HEK293 (cell line): ENCODE results near the gene FARSA.

Experiments
- CTCF ChIA-PET: fragments of 350-600 bp; formaldehyde crosslinking; extraction: SDS; loops from one replicate; lab custom pipeline; 2021; ENCODE audit warnings: antibody characterized with exemption; lab: Yijun Ruan, JAX
- POLR2A ChIA-PET: fragments of 300-600 bp; formaldehyde crosslinking; extraction: SDS; loops from one replicate; lab custom pipeline; 2020; ENCODE audit warnings: antibody characterized with exemption, inconsistent platforms; lab: Yijun Ruan, JAX
- H3K27ac ChIP-seq: fragments of 200-500 bp; sonication (Bioruptor generic); 2 replicates; pipeline ENCODE4 v1.5.1; 2014; ENCODE audit warnings: low read depth, low read length, control low read depth, inconsistent platforms; ENCODE audit errors: extremely low read depth
- H3K36me3 ChIP-seq, 2 experiments: fragments of 200-500 bp in 1 of 2; sonication (Bioruptor generic) in 1 of 2; 1 replicate in 1 of 2; 2 replicates in 1 of 2; pipeline ENCODE4 v1.5.1; 2014 to 2017; ENCODE audit warnings: inconsistent platforms in 2 of 2, low read length in 2 of 2; ENCODE audit not compliant: control insufficient read depth in 2 of 2, insufficient read depth in 1 of 2
- H3K4me1 ChIP-seq: fragments of 200-500 bp; sonication (Bioruptor generic); 2 replicates; pipeline ENCODE4 v1.5.1; 2014; ENCODE audit warnings: mild to moderate bottlenecking, low read length, inconsistent platforms; ENCODE audit not compliant: control insufficient read depth, insufficient read depth
- H3K4me3 ChIP-seq: 2 replicates; pipeline ENCODE4 v1.5.1; 2011; ENCODE audit warnings: low read depth, mild to moderate bottlenecking, control low read depth, low read length, moderate library complexity
- H3K9me3 ChIP-seq: fragments of 200-500 bp; sonication (Bioruptor generic); 2 replicates; pipeline ENCODE4 v1.5.1; 2014; ENCODE audit warnings: low read depth, low read length, inconsistent platforms; ENCODE audit not compliant: control insufficient read depth, insufficient read depth
- GLI2 ChIP-seq: fragments of 450-650 bp; formaldehyde crosslinking; IDR thresholded peaks from 2 replicates; pipeline ENCODE4; 2017; ENCODE audit warnings: missing biosample characterization, missing genetic modification characterization, low read depth, borderline replicate concordance
- INSM2 ChIP-seq: fragments of 450-650 bp; formaldehyde crosslinking; IDR thresholded peaks from 2 replicates; pipeline ENCODE4 v1.5.1; 2016; ENCODE audit warnings: missing biosample characterization, missing genetic modification characterization
- KLF1 ChIP-seq: fragments of 450-650 bp; formaldehyde crosslinking; IDR thresholded peaks from 2 replicates; pipeline ENCODE4 v1.5.1; 2016; ENCODE audit warnings: missing biosample characterization, missing genetic modification characterization
- MEIS1 ChIP-seq: sonication (generic); formaldehyde crosslinking; IDR thresholded peaks from 2 replicates; pipeline ENCODE4 v1.8.1; 2022; ENCODE audit warnings: missing genetic modification reagents, mild to moderate bottlenecking, borderline replicate concordance
- PRDM2 ChIP-seq: fragments of 450-650 bp; formaldehyde crosslinking; IDR thresholded peaks from 2 replicates; pipeline ENCODE4 v1.5.1; 2016; ENCODE audit warnings: missing biosample characterization, missing genetic modification characterization, borderline replicate concordance
- WT1 ChIP-seq: fragments of 450-650 bp; formaldehyde crosslinking; IDR thresholded peaks from 2 replicates; pipeline ENCODE4 v1.5.1; 2016; ENCODE audit warnings: missing biosample characterization, missing genetic modification characterization
- ZBTB7A ChIP-seq: fragments of 450-650 bp; formaldehyde crosslinking; IDR thresholded peaks from 2 replicates; pipeline ENCODE4 v1.5.1; 2016; ENCODE audit warnings: low read depth, missing biosample characterization, missing genetic modification characterization
- ZFHX2 ChIP-seq: fragments of 450-650 bp; formaldehyde crosslinking; conservative IDR thresholded peaks from 2 replicates; pipeline ENCODE4 v1.5.1; 2016; ENCODE audit warnings: missing biosample characterization, missing genetic modification characterization
- ZNF248 ChIP-seq: fragments of 450-650 bp; formaldehyde crosslinking; IDR thresholded peaks from 2 replicates; pipeline ENCODE4 v1.5.1; 2017; ENCODE audit warnings: missing biosample characterization, missing genetic modification characterization
- ZNF292 ChIP-seq: fragments of 450-650 bp; formaldehyde crosslinking; IDR thresholded peaks from 2 replicates; pipeline ENCODE4 v1.5.1; 2016; ENCODE audit warnings: low read depth, missing biosample characterization, missing genetic modification characterization, borderline replicate concordance
- ZNF335 ChIP-seq: fragments of 450-650 bp; formaldehyde crosslinking; conservative IDR thresholded peaks from 2 replicates; pipeline ENCODE4 v1.5.1; 2016; ENCODE audit warnings: missing biosample characterization, missing genetic modification characterization
- ZNF426 ChIP-seq: fragments of 450-650 bp; formaldehyde crosslinking; IDR thresholded peaks from 2 replicates; pipeline ENCODE4 v1.5.1; 2017; ENCODE audit warnings: missing biosample characterization, missing genetic modification characterization, mild to moderate bottlenecking, inconsistent platforms, moderate library complexity
- ZNF449 ChIP-seq: fragments of 450-650 bp; formaldehyde crosslinking; IDR thresholded peaks from 2 replicates; pipeline ENCODE4 v1.5.1; 2017; ENCODE audit warnings: missing biosample characterization, mild to moderate bottlenecking, missing genetic modification characterization, moderate library complexity
- ZNF664 ChIP-seq: fragments of 450-650 bp; formaldehyde crosslinking; IDR thresholded peaks from 2 replicates; pipeline ENCODE4 v1.5.1; 2016; ENCODE audit warnings: missing biosample characterization, missing genetic modification characterization
- ZNF791 ChIP-seq: fragments of 450-650 bp; formaldehyde crosslinking; IDR thresholded peaks from 2 replicates; pipeline ENCODE4 v1.5.1; 2016; ENCODE audit warnings: missing biosample characterization, missing genetic modification characterization
- TF ChIP-seq, protein P1 (sequence below): fragments of 450-650 bp; formaldehyde crosslinking; IDR thresholded peaks from 2 replicates; pipeline ENCODE4 v1.5.1; 2016; ENCODE audit warnings: missing biosample characterization, missing genetic modification characterization, low read depth
- TF ChIP-seq, protein P2 (sequence below): fragments of 450-650 bp; formaldehyde crosslinking; IDR thresholded peaks from 2 replicates; pipeline ENCODE4 v1.5.1; 2016; ENCODE audit warnings: missing biosample characterization, missing genetic modification characterization
- TF ChIP-seq, protein P3 (sequence below): fragments of 450-650 bp; formaldehyde crosslinking; IDR thresholded peaks from 2 replicates; pipeline ENCODE4 v1.5.1; 2016; ENCODE audit warnings: missing biosample characterization, missing genetic modification characterization

Gene FARSA

GRCh38 chr19:12974301-12975220 is 41.0 kb upstream of the FARSA start (continued):
- TF ChIP-seq INSM2 (tag by site-specific recombination) (no peak), ZNF426 (tag by site-specific recombination) (no peak), ZNF791 (tag by site-specific recombination) (no peak), WT1 (tag by site-specific recombination) (no peak), ZNF664 (no peak), KLF1 (peak; percentile 67), ZNF335 (tag by site-specific recombination) (peak; percentile 96), ZNF248 (tag by site-specific recombination) (no peak), MEIS1 (CRISPR knock-in tag) (no peak), ZNF292 (no peak), PRDM2 (tag by site-specific recombination) (no peak), ZFHX2 (tag by site-specific recombination) (0 out of 2 replicates have a peak, but pooled peaks have one; percentile 17), GLI2 (tag by site-specific recombination) (no peak)
- TF ChIP-seq, protein P1, sequence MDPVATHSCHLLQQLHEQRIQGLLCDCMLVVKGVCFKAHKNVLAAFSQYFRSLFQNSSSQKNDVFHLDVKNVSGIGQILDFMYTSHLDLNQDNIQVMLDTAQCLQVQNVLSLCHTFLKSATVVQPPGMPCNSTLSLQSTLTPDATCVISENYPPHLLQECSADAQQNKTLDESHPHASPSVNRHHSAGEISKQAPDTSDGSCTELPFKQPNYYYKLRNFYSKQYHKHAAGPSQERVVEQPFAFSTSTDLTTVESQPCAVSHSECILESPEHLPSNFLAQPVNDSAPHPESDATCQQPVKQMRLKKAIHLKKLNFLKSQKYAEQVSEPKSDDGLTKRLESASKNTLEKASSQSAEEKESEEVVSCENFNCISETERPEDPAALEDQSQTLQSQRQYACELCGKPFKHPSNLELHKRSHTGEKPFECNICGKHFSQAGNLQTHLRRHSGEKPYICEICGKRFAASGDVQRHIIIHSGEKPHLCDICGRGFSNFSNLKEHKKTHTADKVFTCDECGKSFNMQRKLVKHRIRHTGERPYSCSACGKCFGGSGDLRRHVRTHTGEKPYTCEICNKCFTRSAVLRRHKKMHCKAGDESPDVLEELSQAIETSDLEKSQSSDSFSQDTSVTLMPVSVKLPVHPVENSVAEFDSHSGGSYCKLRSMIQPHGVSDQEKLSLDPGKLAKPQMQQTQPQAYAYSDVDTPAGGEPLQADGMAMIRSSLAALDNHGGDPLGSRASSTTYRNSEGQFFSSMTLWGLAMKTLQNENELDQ, result no peak

GRCh38 chr19:12973236-12973635 is 39.7 kb upstream of the FARSA start:
- POLR2A ChIA-PET, result no interaction called here
- Histone ChIP-seq H3K27ac (no peak overlapping the region), H3K36me3 (no peaks in the 10 kb centered on the region), H3K4me1 (no peaks in the 10 kb centered on the region), H3K9me3 (no peaks in the 10 kb centered on the region), H3K4me3 (no peak overlapping the region)
- CTCF ChIA-PET, result interaction anchor here (0.5 to 1.0 kb wide), 4 partner anchors 8 to 305 kb away, joined by 3 to 5 read pairs (median 4); no protein-coding TSS in a partner anchor
- TF ChIP-seq ZBTB7A (tag by site-specific recombination), result no peak
- no peak for TF ChIP-seq ZNF449 (tag by site-specific recombination)
- TF ChIP-seq, protein P2, sequence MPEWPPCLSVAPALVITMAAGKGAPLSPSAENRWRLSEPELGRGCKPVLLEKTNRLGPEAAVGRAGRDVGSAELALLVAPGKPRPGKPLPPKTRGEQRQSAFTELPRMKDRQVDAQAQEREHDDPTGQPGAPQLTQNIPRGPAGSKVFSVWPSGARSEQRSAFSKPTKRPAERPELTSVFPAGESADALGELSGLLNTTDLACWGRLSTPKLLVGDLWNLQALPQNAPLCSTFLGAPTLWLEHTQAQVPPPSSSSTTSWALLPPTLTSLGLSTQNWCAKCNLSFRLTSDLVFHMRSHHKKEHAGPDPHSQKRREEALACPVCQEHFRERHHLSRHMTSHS (tag by site-specific recombination), result no peak
- TF ChIP-seq, protein P3, sequence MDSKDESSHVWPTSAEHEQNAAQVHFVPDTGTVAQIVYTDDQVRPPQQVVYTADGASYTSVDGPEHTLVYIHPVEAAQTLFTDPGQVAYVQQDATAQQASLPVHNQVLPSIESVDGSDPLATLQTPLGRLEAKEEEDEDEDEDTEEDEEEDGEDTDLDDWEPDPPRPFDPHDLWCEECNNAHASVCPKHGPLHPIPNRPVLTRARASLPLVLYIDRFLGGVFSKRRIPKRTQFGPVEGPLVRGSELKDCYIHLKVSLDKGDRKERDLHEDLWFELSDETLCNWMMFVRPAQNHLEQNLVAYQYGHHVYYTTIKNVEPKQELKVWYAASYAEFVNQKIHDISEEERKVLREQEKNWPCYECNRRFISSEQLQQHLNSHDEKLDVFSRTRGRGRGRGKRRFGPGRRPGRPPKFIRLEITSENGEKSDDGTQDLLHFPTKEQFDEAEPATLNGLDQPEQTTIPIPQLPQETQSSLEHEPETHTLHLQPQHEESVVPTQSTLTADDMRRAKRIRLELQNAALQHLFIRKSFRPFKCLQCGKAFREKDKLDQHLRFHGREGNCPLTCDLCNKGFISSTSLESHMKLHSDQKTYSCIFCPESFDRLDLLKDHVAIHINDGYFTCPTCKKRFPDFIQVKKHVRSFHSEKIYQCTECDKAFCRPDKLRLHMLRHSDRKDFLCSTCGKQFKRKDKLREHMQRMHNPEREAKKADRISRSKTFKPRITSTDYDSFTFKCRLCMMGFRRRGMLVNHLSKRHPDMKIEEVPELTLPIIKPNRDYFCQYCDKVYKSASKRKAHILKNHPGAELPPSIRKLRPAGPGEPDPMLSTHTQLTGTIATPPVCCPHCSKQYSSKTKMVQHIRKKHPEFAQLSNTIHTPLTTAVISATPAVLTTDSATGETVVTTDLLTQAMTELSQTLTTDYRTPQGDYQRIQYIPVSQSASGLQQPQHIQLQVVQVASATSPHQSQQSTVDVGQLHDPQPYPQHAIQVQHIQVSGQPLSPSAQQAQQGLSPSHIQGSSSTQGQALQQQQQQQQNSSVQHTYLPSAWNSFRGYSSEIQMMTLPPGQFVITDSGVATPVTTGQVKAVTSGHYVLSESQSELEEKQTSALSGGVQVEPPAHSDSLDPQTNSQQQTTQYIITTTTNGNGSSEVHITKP (tag by site-specific recombination), result no peak
